ENCODE results near the gene JAG2.

JAG2 gene

DNA sequence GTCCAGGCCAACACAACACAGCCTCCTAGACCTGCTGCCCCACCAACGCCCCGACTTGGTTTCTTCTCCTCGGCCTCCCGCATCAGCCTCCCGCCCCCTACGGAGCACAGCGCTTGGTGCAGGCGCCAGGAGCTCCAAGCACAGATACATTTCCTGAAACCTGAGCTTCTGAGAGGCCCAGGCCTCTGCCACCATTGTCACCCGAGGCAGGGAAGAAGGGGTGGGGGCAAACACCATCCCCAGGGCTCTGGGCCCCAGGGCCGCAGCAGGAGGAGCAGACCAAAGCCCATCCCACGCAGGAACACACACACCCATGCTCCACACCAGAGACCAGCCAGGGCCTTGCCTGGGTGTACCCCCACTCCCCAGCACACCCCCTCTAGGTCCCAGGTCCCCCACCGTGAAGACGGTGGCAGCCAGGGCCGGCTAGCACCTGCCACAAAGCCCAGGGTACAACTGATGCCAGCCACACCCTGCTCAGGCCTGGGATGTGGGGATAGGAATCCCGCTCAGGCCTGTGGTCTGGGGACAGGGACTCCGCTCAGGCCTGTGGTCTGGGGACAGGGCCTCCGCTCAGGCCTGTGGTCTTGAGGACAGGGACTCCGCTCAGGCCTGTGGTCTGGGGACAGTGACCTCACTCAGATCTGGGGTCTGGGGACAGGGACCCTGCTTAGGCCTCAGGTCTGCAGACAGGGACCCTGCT lies 5.4 kb downstream of the JAG2 start:
- no peak for DNase-seq

DNA sequence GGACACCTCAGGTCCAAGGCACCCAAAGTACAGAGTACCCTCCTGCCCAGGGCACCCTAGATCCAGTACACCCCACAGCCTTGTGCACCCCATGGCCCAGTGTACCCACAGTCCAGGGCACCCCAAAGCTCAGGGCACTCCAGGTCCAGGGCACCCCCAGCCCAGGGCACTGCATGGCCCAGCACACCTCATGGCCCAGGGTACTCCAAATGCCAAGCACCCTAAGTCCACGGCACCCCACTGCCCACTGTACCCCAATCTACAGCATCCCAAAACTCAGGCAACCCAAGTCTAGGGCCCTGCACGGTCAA lies 6.0 kb downstream of the JAG2 start:
- DNase-seq: no peak

DNA sequence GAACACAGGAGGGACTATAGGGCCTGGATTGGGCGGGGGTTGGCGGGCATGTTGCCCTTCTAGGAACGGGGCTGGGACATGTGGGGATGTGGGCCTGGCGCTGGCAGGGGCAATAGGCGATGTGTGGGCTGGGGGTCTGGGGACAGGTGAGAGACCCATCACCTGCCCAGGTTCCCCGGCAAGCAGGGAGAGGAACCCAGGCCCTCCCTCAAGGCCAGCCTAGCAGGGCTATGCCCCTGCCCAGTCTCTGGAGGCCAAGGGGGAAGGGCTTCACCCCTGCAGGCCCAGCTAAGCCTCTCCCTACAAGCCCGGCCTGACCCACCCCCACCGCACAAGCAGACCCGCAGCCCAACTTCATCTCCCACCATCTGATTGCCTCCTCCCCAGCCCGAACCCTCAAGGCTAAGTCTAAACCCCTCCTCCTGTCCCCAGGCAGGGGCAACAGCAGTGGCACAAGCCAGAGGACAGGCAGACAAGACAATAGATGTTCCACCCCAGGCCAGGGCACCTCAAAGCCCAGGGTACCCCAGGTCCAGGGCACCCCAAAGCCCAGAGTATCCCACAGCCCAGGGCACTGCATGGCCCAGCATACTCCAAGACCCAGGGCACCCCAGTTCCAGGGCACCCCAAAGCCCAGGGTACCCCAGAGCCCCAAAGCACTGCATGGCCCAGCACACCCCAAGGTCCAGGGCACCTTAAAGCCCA lies 6.5 kb downstream of the JAG2 start:
- DNase-seq: no peak

DNA sequence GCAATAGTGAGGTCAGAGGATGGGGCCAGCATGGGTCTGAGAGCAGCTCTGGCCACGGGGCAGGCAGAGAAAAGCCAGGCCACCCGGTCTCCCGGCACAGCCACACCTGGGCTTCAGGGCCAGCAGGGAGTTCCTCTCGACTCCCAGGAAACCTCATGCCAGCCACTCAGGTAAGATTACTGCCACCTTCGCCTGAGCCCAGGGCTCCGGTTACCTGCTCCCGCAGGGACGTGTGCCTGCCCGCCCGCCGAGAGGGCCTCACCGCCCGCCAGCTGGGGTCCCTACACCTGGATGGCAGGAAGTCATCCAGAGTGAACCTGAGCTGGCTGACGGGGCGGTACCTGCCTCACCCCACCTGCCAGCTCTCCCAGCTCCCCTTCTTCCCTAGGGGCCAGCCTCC lies 7.3 kb downstream of the JAG2 start:
- DNase-seq: no peak

DNA sequence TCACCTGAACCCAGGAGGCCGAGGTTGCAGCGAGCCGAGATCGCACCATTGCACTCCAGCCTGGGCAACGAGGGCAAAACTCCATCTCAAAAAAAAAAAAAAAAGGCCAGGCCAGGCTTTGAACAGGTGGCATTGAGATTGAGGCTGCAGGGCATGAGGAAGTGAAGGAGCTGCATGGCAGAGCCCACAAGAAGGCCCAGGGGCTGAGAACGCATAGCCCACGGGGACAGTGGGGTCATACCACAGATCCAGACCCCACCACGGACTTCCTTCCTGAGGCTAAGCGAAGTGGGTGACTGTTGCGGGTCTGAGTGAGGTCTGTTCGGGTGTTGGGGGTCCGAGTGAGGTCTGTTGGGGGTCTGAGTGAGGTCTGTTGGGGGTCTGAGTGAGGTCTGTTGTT lies 7.8 kb downstream of the JAG2 start:
- DNase-seq: no peak

DNA sequence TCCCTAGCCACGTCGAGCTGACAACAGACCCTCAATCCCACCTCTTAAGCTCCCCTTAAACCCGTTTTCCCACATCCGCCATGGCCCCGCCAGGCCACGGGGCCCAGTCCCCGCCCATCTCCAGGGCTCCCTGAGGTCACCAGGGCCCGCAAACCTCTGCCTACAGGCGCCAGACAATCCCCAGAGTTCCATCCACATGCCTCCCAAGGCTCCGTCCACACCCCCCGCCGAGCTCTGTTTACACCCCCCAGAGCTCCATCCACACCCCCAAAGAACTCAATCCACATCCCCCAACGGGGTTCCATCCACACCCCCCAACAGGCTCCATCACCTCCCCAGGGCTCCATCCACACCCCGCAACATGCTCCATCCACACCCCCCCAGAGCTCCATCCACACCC lies 9.2 kb downstream of the JAG2 start:
- no peak for DNase-seq

DNA sequence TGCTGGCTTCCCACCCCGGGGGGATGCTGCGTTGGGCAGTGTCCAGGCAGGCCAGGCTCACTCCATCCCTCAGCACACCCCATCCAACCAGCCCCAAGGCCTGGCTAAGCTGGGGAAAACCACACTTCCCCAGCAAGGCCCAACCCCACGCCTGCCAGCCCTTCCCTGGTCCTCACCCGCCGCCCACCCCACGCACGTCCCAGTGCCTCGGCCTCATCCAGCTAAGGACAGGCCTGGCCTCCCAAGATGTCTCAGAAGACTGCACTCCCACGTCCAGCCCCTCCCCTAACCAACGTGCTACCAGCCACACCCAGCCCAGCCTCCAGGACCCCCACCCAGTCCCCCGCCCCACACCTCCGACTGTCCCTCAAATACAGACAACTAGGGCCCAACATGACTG lies 9.8 kb downstream of the JAG2 start:
- no peak for DNase-seq

DNA sequence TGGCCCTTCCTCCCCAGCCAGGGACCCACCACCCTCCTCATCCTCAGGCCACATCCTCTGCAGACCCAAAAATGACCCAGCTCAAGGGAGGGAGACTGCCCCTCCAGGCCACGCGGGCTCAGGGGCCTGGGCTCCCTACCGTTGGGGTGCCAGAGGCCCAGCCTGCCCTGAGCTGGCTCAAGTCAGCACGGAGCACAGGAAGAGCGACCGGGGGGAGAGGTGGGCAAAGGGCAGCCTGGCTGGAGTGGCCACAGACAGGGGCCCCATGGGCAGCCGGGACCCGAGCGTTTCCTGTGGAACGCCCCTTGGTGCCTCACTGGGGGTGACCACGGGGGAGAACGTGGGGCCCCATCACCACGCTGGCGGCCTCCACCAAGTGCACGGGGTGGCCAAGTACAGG lies 10.7 kb downstream of the JAG2 start:
- no peak for DNase-seq

DNA sequence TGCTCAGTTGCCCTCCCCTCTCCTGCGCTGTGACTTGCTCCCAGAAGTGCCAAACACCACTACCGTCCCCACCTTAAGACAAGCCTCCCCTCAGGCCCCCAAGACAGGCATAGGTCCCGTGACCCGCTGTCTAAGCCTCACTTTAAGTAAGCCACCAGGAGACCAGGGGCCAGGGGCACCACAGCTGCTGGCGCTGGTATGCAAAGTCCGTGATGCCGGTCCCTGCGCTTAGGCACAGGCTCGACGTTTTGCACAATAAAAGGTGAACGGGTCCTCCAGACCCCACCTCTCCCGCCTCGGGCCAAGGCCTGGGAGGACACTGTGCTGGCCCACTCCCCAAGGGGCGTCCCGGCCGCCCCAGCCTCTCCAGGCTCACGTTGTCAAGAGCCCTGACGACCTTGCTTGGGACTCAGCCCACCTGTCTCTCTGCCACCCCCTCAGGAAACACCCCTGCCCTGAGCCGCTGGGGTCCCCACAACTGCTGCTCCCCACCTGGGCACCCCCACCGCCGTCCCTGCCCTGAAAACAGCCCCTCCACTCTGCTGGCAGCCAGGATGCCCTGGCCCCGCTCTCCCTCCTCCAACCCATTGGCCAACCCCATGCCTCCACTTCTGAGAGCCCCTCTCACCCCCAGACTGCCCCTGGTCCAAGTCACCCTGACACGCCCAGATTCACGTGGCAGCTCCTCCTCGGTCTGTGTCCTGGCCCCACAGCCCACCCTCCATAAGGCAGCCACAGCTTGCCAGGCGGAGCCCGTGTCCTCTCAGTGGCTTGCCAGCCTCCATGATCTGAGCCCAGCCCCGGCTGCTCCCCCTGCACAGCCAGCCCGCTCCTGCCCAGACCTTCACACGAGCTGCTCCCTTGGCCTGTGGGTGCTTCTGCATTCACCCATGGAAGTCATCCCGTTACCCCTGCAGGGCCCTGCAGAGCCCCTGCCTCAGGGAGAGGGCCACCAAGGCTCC lies 11.9 kb downstream of the JAG2 start:
- DNase-seq: no peak

DNA sequence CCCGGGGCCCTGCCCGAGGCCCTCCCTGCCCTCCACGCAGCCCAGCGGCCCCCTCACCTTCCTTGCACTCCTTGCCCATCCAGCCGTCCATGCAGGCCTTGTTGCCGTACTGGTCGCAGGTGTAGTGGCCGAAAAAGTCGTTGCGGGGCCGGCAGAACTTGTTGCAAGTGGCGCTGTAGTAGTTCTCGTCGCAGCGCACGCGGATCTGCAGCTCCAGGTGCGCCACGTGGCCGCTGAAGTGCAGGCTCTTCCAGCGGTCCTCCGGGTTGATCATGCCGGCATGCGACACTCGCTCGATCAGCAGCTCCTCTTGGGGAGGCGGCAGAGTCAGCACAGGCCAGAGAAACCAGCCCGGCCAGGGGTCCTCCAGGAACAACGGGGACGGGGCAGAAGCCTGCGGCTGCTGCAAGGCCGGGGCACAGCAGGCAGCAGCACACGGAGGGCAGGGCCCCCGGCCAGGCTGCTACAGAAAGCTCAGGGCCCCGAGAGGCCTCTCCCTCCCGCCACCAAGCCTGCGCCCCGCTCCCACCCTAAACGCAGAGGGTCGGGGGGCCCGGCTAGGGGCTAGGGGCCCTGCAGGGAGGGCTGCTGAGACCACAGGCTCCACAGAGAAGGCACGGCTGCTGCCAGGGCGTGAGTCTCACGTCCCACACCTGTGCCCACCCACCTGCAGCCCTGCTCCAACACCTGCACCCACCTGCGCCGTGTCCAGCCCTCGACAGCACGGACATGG lies 12.7 kb downstream of the JAG2 start:
- DNase-seq: no peak

DNA sequence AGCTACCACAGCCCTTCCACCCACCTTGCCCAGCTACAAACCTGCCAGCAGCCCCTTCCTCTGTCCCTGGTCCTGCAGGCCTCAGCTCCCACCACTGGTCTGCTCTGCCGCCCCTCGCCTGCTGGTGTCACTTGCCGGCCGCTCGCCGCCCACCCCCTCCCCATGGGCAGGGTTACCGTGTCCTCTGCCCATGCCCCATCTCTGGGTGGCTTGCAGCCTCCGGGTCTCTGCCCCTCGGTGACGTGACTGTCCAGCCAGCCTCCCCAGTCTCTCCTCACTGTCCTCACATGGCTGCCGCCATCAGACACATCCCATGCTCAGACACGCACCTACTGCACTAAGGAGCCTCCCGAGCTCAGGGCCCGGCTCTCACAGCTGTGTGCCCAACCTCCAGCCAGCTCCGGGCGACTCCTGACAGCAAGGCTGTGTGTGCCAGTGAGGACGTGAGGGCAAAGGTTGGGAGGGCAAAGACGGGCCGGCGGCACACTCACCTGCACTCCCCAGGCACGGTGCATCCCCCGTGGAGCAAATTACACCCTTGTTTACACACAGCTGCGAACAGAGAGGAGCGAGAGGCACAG lies 13.4 kb downstream of the JAG2 start:
- no peak for DNase-seq

DNA sequence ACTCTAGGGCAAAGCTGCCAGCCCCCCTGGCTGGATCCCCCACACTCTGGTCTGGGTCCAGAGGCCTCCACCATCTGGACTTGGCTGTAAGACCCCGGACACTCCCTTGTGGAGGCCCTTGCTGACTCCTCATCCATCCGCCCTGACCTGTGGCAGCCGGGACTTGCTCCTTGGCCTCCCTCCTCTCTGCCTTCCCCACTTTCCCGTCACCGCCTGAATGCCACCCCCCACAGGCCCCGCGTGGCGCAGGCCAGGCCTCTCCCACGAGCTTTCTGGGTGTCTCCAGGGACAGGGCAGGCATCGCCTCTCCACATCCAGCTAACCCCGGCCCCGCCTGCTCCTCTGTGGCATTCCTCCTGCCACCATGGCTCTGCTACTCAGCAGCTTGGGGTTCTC lies 14.1 kb downstream of the JAG2 start:
- DNase-seq: no peak

DNA sequence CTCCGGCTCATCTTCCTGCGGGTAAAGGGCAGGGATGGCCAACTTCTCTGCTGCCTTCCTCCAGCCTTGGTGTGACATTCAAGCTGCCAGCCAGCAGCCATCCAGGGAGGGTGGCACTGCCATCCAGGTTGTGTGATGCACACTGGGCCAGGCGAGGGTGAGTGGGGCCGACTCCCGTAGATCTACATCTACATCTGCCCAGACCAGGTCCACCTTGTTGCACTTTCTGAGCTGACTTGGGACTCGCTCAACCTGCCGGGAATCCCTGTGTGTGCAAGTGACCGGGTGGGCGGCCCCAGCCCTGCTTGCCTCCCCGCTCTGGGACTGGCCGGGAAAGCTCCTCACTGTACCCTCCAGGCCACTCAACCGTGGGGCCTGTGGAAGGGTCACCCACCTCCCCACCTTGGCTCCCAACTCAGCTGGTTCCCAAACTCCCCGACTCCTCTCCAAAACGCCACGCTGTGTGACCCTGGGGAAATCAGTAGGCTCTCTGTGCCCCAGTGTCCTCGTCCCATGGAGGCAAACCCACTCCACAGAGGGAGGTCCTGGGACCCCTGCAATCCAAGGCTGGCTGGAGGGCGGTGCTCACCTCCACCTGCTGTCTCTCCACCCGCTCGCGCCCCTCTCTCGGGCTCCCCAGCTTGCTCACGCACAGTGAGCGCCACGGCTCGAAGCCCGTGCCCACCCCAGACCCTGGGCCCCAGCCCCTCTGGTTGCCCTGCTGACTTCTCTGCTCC lies 14.7 kb downstream of the JAG2 start:
- DNase-seq: no peak

DNA sequence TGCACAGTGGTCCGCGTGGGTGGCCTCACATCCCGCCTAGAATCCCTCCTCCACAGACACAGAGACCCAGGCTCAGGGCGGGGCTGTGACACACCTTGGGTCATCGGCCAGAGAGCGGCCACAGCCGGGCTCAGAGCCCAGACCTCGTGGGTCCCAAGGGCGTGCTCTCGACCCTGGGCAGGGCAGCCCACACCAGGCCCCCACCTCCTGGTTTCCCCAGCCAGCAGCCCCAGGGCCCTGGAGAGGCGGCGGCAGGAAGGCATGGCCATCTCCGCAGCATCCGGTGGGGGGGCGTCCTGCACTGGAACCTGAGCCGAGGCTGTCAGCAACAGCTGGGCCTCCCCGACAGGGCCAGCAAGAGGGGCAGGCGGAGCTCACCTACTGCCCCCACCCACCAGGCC lies 15.2 kb downstream of the JAG2 start:
- DNase-seq: no peak

DNA sequence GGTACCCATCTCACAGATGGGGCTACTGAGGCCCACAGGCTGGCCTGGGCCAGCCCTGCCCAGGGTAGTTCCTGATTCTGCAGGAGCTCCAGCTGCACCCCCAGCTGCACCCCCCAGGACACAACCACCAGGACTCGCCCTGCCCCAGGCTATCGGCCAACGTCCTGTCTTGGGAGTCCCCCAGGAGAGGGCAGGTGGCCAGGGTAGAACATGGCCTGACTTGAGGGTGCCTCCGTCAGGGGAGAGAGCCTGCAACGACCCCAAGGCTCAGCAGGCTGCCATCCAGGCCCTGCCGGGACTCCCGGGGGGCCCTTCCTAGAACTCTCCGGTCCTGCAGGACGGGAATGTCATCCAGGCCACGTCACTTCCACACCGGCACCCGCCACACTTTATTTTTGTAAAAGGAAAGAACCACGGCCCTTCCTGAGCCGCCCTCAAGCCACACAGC lies 15.8 kb downstream of the JAG2 start:
- no peak for DNase-seq

DNA sequence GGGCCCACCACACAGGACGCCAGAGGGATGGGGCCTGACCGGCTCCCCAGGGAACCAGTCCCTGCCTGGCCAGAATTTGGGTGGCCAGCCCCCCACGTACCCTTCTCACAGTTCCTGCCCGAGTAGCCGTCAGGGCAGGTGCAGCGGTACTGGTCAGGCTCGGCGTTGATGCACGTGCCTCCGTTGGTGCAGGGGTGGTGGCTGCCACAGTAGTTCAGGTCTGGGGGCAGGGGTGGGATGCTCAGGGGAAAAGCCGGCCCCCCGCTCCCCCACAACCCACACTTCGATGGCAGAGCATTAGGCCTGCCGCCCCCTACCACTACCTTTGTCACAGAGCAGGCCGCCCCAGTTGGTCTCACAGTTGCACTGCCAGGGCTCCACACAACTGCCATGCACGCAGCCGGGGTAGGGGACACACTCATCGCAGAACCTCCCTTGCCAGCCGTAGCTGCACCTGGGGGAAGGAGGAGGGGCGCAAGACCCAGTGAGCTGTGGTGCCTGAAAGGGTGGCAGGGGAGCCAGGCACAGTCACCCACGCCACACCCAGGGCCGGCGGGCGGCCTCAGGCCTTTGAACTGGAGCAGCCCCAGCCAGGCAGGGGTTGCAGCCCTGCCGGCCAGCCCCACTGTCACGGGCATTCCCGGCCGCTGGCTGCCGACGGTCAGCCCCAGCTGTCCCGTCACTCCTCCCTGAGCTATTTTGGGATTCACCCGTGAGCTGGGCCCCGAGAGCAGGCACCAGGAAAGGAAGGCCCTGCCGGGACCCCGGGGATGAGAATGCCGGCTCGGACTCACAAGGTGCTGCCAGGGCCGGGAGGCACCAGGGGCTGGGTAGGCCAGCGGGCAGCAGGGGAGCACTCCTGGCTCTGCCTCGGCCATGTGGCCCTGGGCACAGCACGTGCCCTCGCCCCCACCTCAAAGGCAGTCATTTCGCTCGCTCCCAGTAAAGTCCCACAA lies 16.5 kb downstream of the JAG2 start:
- DNase-seq: no peak

DNA sequence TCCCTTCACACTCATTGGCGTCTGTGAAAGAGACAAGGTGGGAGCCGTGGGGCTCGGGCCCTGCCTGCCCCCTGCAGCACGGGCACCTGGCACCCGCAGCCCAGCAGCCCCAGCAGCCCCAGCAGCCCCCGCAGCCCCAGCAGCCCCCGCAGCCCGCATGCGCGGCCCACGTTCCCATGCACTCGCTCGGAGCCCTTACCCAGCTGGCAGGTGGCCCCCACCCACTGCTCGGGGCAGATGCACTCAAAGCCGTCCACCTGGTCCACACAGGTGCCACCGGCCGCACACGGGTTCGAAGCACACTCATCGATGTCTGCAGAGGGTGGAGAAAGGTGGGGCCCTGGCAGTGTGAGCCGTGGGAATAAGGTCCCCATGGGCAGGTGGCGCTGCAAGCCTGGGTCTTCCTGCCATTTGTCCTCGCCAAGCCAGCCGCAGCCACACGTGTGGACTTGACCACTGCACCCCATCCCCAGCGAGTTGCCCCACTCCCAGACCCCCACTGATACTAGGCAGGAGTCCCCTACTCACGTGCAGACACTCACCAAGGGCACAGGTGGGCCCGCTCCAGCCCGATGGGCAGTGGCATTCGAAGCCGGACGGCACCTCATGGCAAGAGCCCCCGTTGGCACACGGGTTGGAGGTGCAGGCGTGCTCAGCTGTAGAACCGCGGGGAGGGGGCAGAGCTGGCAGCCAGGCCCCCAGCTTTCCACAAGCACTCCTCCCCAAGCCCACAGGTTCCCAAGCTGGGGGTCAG lies 17.3 kb downstream of the JAG2 start:
- DNase-seq: no peak

DNA sequence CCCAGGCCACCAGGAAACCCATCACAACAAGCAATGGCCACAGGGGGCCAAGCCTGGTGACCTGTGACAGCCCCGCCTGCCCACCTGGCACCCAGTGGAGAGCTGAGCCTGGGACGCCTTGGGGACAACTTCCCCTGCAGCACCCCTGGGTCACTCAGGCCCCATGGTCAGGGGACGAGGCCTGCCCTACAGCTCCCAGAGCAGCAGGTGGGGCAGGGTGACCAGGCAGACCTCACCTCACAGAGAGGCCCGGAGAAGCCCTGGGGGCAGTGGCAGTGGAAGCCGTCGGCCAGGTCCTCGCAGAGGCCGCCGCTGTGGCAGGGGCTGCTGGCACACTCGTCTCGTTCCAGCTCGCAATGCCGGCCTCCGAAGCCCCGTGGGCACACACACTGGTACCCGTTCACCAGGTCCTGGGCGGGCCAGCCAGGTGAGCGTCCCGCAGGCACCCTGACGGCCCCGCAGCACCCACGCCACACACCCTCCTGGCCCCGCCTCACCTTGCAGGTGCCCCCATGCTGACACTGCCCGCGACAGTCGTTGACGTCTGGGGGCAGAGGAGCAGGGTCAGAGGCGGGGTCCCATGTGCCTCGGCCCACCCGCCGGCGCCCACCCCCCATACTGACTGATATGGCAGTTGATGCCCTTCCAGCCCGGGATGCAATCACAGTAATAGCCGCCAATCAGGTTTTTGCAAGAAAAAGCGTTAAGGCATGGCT lies 18.1 kb downstream of the JAG2 start:
- no peak for DNase-seq

DNA sequence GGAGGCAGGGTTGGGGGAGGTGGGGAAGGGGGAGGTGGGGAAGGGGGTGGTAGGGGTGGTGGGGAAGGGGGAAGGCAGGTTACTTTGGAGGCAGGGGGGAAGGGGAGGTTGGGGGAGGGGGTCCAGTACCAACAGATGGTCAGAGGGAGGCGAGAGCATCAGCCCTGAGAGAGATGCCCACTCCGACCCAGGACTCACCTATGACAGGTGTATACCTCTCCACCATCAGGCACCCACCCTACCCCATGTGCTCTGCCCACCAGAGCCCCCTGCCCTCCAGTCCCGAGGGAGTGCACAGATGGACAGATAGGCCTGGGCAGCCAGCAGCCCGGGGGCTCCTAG lies 18.6 kb downstream of the JAG2 start:
- DNase-seq: no peak
